Measurements from ENCODE around the gene MRPS25. TPM values are rescaled to one million over a fixed set of nuclear protein-coding genes. Genes with fewer than 3 reads are reported as not detected.

The MRPS25 gene
- total RNA-seq, 1 experiment from 2014 or later: 58.3 TPM

DNA sequence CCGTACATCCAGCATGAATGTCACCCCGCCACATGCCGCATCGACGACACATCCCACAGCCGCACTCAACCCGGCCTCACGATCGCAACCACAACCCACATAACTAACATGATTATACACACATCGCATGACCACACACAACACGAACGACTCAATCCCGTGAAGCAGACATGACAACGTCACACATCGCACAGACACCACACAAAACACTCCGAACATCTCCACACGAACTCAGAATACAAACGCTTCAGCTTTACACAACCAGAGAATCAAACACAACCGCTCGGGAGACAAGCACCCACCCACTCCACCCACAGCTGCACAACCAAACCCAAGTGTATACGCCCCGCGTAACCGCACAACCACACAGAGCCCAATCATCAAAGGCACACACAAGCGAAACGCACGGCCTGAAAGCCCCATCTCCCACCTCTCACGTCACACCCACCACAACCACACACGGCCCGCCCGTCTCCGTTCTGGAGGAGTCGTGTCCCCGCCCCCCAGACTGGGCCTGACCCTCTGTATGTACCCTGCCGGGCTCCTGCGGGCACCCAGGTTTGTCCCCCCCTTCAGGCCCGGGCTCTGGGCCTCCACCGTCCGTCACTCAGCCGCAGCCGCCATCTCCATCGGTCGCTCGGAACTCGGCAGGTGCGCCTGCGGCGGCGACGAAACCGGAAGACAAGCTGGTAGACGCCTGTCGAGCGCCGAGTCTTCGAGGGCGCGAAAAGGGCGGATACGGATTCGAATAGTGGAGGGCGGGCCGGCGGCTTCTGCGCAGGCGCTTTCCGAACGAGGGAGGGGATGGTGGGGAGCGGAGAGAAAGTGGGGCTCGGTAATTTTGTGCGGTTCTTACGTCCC lies 33.6 kb upstream of the MRPS25 start, which contains the start of gene RBSN:
Gene RBSN (minus strand): TSS at position 646 of the 861 bp plus-strand sequence. CDS start 3,028 bp downstream, outside the sequence.
- Histone ChIP-seq H3K4me1 (ENCODE audit: control insufficient read depth in 1 of 2, insufficient read depth in 2 of 2, low read length in 2 of 2) (peaks cover 5 to 16% of the 10 kb centered on the region in 2 experiments; a peak in 3 of 4 replicates), H3K4me3 (replicated peaks in 1 of 2; ENCODE audit: low read depth in 1 of 2, low read length in 2 of 2) (peak within 1 kb of the TSS; percentile 99 to 100), H3K79me2 (ENCODE audit: insufficient read depth, low read length) (peaks cover 30% of the 10 kb centered on the region), H3K9me3 (ENCODE audit: control insufficient read depth in 1 of 2, insufficient read depth in 1 of 2, low read depth in 1 of 2, low read length in 2 of 2) (no peaks in the 10 kb centered on the region), H4K20me1 (ENCODE audit: insufficient read depth) (no peaks in the 10 kb centered on the region), H3K36me3 (ENCODE audit: control insufficient read depth in 1 of 2, insufficient read depth in 2 of 2, low read length in 2 of 2) (peaks cover 0 to 22% of the 10 kb centered on the region in 2 experiments; a peak in 3 of 4 replicates), H3K9ac (ENCODE audit: low read length) (peak within 1 kb of the TSS; percentile 87), H3K27me3 (ENCODE audit: insufficient read depth, low read length) (no peaks in the 10 kb centered on the region), H3K9me2 (ENCODE audit: insufficient read depth) (no peaks in the 10 kb centered on the region), H3K4me2 (ENCODE audit: low read length) (peak within 1 kb of the TSS; percentile 88), H3K27ac (ENCODE audit: low read depth, low read length) (peak within 1 kb of the TSS; percentile 53), H2AFZ (ENCODE audit: low read depth, low read length, poor library complexity, severe bottlenecking) (peak within 1 kb of the TSS; percentile 89)
- POLR2A ChIA-PET: no interaction called here
- ATAC-seq (peak; percentile 90), DNase-seq (ENCODE audit: low read depth, low spot score) (peak; percentile 83)
- RAD21 ChIA-PET (ENCODE audit: low non-redundant PET in 1 of 2, low total read pairs in 2 of 2, uncharacterized antibody in 2 of 2, unreplicated experiment in 2 of 2): no interaction called here
- intact Hi-C loops (cut with micrococcal nuclease): no loop called here
- no TSS peak for BruUV-seq (replicated peaks)
- TF ChIP-seq TCF7L2 (IDR thresholded peaks at IDR 0.05; ENCODE audit: borderline replicate concordance, extremely low read depth, insufficient read depth, insufficient read length) (peak; percentile 68), RAD21 (IDR thresholded peaks at IDR 0.05; ENCODE audit: low read depth) (no peak), CBX3 (IDR thresholded peaks at IDR 0.05; ENCODE audit: low read depth) (peak; percentile 98), POLR2AphosphoS5 (IDR thresholded peaks at IDR 0.05; ENCODE audit: low read depth, low read length) (peak; percentile 83), EZH2phosphoT487 (IDR thresholded peaks at IDR 0.05; ENCODE audit: borderline replicate concordance) (no peak), SRF (IDR thresholded peaks at IDR 0.05; ENCODE audit: low read depth) (peak; percentile 99), EGR1 (IDR thresholded peaks at IDR 0.05; ENCODE audit: low read depth) (peak; percentile 48; the same call in 1 of the 2 replicates), JUND (IDR thresholded peaks at IDR 0.05) (no peak), YY1 (IDR thresholded peaks at IDR 0.05; ENCODE audit: extremely low read depth, insufficient replicate concordance, low read depth, low read length) (peak; percentile 97), ZFX (IDR thresholded peaks at IDR 0.05) (peak; percentile 91), FOSL1 (IDR thresholded peaks at IDR 0.05; ENCODE audit: low read depth) (no peak; the same call in 1 of the 2 replicates), POLR2A (IDR thresholded peaks at IDR 0.05; ENCODE audit: borderline replicate concordance, extremely low read depth, insufficient read depth, insufficient read length) (peak; percentile 70), SIN3A (IDR thresholded peaks at IDR 0.05; ENCODE audit: low read depth) (peak; percentile 93), ELF1 (IDR thresholded peaks at IDR 0.05; ENCODE audit: borderline replicate concordance, low read depth) (peak; percentile 98), ZNF274 (IDR thresholded peaks at IDR 0.05; ENCODE audit: low read depth, low read length) (no peak), CEBPB (IDR thresholded peaks at IDR 0.05; ENCODE audit: low read depth) (no peak; the same call in 1 of the 2 replicates), SP1 (IDR thresholded peaks at IDR 0.05; ENCODE audit: low read depth) (peak; percentile 80)
- TF ChIP-seq, protein P1, sequence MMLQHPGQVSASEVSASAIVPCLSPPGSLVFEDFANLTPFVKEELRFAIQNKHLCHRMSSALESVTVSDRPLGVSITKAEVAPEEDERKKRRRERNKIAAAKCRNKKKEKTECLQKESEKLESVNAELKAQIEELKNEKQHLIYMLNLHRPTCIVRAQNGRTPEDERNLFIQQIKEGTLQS (IDR thresholded peaks at IDR 0.05): no peak
- TF ChIP-seq, protein P2, sequence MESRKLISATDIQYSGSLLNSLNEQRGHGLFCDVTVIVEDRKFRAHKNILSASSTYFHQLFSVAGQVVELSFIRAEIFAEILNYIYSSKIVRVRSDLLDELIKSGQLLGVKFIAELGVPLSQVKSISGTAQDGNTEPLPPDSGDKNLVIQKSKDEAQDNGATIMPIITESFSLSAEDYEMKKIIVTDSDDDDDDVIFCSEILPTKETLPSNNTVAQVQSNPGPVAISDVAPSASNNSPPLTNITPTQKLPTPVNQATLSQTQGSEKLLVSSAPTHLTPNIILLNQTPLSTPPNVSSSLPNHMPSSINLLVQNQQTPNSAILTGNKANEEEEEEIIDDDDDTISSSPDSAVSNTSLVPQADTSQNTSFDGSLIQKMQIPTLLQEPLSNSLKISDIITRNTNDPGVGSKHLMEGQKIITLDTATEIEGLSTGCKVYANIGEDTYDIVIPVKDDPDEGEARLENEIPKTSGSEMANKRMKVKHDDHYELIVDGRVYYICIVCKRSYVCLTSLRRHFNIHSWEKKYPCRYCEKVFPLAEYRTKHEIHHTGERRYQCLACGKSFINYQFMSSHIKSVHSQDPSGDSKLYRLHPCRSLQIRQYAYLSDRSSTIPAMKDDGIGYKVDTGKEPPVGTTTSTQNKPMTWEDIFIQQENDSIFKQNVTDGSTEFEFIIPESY (IDR thresholded peaks at IDR 0.05; ENCODE audit: extremely low read depth, insufficient replicate concordance, low read length): peak; percentile 77
- TF ChIP-seq, protein P3, sequence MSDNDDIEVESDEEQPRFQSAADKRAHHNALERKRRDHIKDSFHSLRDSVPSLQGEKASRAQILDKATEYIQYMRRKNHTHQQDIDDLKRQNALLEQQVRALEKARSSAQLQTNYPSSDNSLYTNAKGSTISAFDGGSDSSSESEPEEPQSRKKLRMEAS (IDR thresholded peaks at IDR 0.05): peak; percentile 81
- TF ChIP-seq, protein P4, sequence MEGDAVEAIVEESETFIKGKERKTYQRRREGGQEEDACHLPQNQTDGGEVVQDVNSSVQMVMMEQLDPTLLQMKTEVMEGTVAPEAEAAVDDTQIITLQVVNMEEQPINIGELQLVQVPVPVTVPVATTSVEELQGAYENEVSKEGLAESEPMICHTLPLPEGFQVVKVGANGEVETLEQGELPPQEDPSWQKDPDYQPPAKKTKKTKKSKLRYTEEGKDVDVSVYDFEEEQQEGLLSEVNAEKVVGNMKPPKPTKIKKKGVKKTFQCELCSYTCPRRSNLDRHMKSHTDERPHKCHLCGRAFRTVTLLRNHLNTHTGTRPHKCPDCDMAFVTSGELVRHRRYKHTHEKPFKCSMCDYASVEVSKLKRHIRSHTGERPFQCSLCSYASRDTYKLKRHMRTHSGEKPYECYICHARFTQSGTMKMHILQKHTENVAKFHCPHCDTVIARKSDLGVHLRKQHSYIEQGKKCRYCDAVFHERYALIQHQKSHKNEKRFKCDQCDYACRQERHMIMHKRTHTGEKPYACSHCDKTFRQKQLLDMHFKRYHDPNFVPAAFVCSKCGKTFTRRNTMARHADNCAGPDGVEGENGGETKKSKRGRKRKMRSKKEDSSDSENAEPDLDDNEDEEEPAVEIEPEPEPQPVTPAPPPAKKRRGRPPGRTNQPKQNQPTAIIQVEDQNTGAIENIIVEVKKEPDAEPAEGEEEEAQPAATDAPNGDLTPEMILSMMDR (IDR thresholded peaks at IDR 0.05 in 2 of 3, conservative IDR thresholded peaks at IDR 0.05 in 1 of 3; ENCODE audit: borderline replicate concordance in 1 of 3, insufficient read depth in 1 of 3, low read depth in 2 of 3, low read length in 2 of 3): no peak
- CTCF ChIA-PET: interaction anchor here (0.9 kb wide), 1 partner anchor 9 kb away, joined by 4 read pairs; no protein-coding TSS in a partner anchor
